Ascending aorta (tissue), 2 donors: ENCODE results near the gene C1QL4. TPM values are rescaled to one million over a fixed set of nuclear protein-coding genes. Genes with fewer than 3 reads are reported as not detected.
"Not testable (repeated sequence)": the region's sequence is repeated elsewhere in the genome, so short reads cannot be mapped to it uniquely, and the experiment has no call there.

Source experiments
- DNase-seq, 2 donors: peaks; one replicate each; pipeline ENCODE4 v3.0.0-alpha.2; 2019; ENCODE audit warnings: low spot score in 2 of 2
- H3K27ac ChIP-seq, 2 donors: fragments of 200-600 bp; sonication (generic); one replicate each; pipeline ENCODE4 v1.5.1; 2016 to 2017; ENCODE audit warnings: mild to moderate bottlenecking in 1 of 2
- H3K27me3 ChIP-seq: fragments of 200-600 bp; sonication (generic); one replicate; pipeline ENCODE4 v1.5.1; 2017
- H3K36me3 ChIP-seq, 2 donors: fragments of 200-600 bp; sonication (generic); one replicate each; pipeline ENCODE4 v1.5.1; 2016
- H3K4me1 ChIP-seq, 2 donors: fragments of 200-600 bp; sonication (generic); one replicate each; pipeline ENCODE4 v1.5.1; 2016 to 2017; ENCODE audit warnings: mild to moderate bottlenecking in 1 of 2
- H3K4me3 ChIP-seq, 2 donors: fragments of 200-600 bp; sonication (generic); one replicate each; pipeline ENCODE4 v1.5.1; 2016 to 2017; ENCODE audit warnings: mild to moderate bottlenecking in 1 of 2
- H3K9me3 ChIP-seq, 2 donors: fragments of 200-600 bp; sonication (generic); one replicate each; pipeline ENCODE4 v1.5.1; 2016
- CTCF ChIP-seq, 3 experiments: fragments of 200-600 bp in 2 of 3; fragments of 450-650 bp in 1 of 3; sonication (generic) in 2 of 3; IDR thresholded peaks; one replicate each; pipeline ENCODE4 v1.5.1; 2016 to 2019; ENCODE audit warnings: antibody characterized with exemption in 3 of 3, mild to moderate bottlenecking in 1 of 3, moderate library complexity in 1 of 3
- intact Hi-C: fragments of 100-400 bp; cut with DNase I; formaldehyde crosslinking; loops from one replicate; pipeline ENCODE4 v1.15.1; 2023
- total RNA-seq: library from RNA; depleted of rRNA; stranded (reverse); fragments of >200 nt; gene quantifications from one replicate; pipeline ENCODE4 v1.1.0, GENCODE V29; 2016

C1QL4 gene
- total RNA-seq, 1 donor from 2014 or later, result not detected

GRCh38 chr12:49334681-49335080 is 2.3 kb downstream of the C1QL4 start:
- intact Hi-C loops, result no loop called here
- Histone ChIP-seq H3K36me3 (no peaks in the 10 kb centered on the region), H3K27me3 (peaks cover 13% of the 10 kb centered on the region), H3K9me3 (no peaks in the 10 kb centered on the region), H3K27ac (no peak overlapping the region), H3K4me3 (no peak overlapping the region), H3K4me1 (peaks cover 0 to 2% of the 10 kb centered on the region in 2 donors)
- TF ChIP-seq CTCF (IDR thresholded peaks at IDR 0.05), result no peak
- DNase-seq, result no peak

- DNase-seq, result no peak
- Histone ChIP-seq H3K9me3 (no peaks in the 10 kb centered on the region), H3K27me3 (peaks cover 13% of the 10 kb centered on the region), H3K4me1 (peaks cover 0 to 2% of the 10 kb centered on the region in 2 donors), H3K27ac (no peak overlapping the region), H3K4me3 (no peak overlapping the region), H3K36me3 (no peaks in the 10 kb centered on the region)
- no peak for TF ChIP-seq CTCF (IDR thresholded peaks at IDR 0.05)
- intact Hi-C loops, result no loop called here
Observed at GRCh38 chr12:49334226-49334625, 2.8 kb downstream of the C1QL4 start.

GRCh38 chr12:49333778-49334177 is 3.2 kb downstream of the C1QL4 start:
- H3K36me3 ChIP-seq, DNase-seq, H3K9me3 ChIP-seq, H3K4me1 ChIP-seq, H3K4me3 ChIP-seq, intact Hi-C loops, H3K27ac ChIP-seq: not testable (repeated sequence)
- H3K27me3 ChIP-seq, result peaks cover 13% of the 10 kb centered on the region

- no peak for TF ChIP-seq CTCF (IDR thresholded peaks at IDR 0.05)
- DNase-seq, result no peak
- intact Hi-C loops, result no loop called here
Observed at GRCh38 chr12:49332891-49333371, 4.1 kb downstream of the C1QL4 start.

GRCh38 chr12:49332441-49332861 is 4.5 kb downstream of the C1QL4 start:
- no peaks in the 10 kb centered on the region for H3K36me3 ChIP-seq
- peaks cover 0 to 2% of the 10 kb centered on the region in 2 donors for H3K4me1 ChIP-seq
- DNase-seq, result no peak
- intact Hi-C loops, result no loop called here
- no peak for TF ChIP-seq CTCF (IDR thresholded peaks at IDR 0.05)
- no peak overlapping the region for H3K27ac ChIP-seq
- no peaks in the 10 kb centered on the region for H3K9me3 ChIP-seq
- peak overlapping the region in 1 of 2 donors; percentile 51 for H3K4me3 ChIP-seq
- peaks cover 13% of the 10 kb centered on the region for H3K27me3 ChIP-seq

More at GRCh38 chr12:49332891-49333371, 4.1 kb downstream of the C1QL4 start:
- no peaks in the 10 kb centered on the region for H3K36me3 ChIP-seq
- peaks cover 13% of the 10 kb centered on the region for H3K27me3 ChIP-seq
- peak overlapping the region in 1 of 2 donors; percentile 51 for H3K4me3 ChIP-seq
- H3K9me3 ChIP-seq, result no peaks in the 10 kb centered on the region
- H3K4me1 ChIP-seq, result peaks cover 0 to 2% of the 10 kb centered on the region in 2 donors
- no peak overlapping the region for H3K27ac ChIP-seq

GRCh38 chr12:49331380-49332222 is 5.4 kb downstream of the C1QL4 start:
- TF ChIP-seq CTCF (IDR thresholded peaks at IDR 0.05), result peak; percentile 60 to 73 (median 70)
- Histone ChIP-seq H3K27ac (no peak overlapping the region), H3K9me3 (no peaks in the 10 kb centered on the region), H3K27me3 (peaks cover 11% of the 10 kb centered on the region), H3K36me3 (no peaks in the 10 kb centered on the region), H3K4me3 (no peak overlapping the region), H3K4me1 (no peaks in the 10 kb centered on the region)
- DNase-seq, result peak in 1 of 2 donors; percentile 73
- intact Hi-C loops, result loop anchor here (1.0 kb wide), 1 partner anchor 183 kb away; no protein-coding TSS in a partner anchor
